ENCODE measurements around the gene SNX20.

The SNX20 gene

DNA sequence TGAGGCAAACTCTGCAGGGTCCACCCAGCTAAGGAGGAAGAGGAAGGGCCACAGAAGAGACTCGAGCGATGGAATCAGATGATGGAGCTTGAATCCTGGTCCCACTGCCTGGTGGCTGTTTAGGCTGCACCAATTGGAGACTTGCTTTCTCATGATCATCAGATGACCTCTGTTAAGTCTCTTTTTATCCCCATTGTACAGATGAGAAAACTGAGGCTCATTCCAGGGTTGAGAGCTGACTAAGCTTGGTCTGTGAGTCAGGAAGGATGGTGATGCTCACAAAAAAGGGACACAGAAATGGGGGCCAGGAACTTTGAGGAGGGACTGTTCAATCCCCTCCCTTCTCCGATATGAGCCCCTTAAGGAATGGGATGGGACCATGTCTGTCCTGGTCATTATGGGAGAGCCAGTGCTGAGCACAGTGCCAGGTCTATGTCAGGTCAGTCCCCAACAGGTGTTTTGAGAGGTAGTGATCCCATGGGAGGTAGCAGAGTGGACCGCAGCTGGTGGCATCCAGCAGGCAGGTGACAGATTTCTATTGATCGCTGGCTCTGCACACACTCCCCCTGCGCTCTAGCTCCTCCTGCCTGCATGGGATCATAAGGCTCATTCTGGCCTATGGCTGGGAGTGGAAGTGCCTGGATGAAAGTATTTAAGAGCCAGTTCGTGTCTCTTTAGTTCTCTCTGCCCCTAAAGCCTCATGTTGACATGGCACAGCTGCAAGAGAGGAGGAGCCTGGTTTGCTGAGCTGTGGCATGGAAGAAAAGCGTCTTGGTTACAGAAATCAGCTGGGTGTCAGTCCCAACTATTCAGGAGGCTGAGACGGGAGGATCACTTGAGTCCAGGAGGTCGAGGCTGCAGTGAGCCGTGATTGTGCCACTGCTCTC lies 27.2 kb downstream of the SNX20 start:
- peak; percentile 7 for DNase-seq

- no peak for DNase-seq
Measured at GRCh38 chr16:50652836-50653425, 28.2 kb downstream of the SNX20 start.

- DNase-seq: no peak
Measured at GRCh38 chr16:50651835-50652438, 29.2 kb downstream of the SNX20 start.

GRCh38 chr16:50646345-50646744 lies 34.8 kb downstream of the SNX20 start:
- no peak for DNase-seq

- DNase-seq: no peak
Measured at GRCh38 chr16:50645563-50646220, 35.4 kb downstream of the SNX20 start.

- peak; percentile 23 for DNase-seq
Measured at GRCh38 chr16:50644729-50645128, 36.4 kb downstream of the SNX20 start.

- DNase-seq: no peak
Measured at GRCh38 chr16:50644245-50644644, 36.9 kb downstream of the SNX20 start.

DNA sequence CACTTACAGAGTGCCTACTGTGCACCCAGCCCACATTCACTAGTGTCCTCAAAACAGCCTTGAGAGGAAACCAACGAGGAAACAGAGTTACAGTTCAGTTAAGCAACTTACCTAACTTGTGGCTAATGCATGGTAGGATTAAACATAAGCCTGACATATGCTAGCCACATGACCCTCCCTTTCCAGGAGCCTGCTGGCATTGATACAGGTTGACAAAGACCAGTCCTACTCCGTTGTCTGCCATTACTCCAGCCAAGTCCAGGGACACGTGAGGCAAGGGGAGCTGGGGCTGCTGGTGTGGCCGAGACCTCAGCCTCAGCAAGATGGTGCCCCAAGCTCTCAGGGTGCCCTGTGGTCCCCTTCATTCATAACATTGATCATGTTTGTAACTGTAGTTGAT lies 37.9 kb downstream of the SNX20 start:
- no peak for DNase-seq

GRCh38 chr16:50642349-50642748 lies 38.8 kb downstream of the SNX20 start:
- DNase-seq: no peak

GRCh38 chr16:50641818-50642187 lies 39.3 kb downstream of the SNX20 start:
- no peak for DNase-seq

- no peak for DNase-seq
Measured at GRCh38 chr16:50640919-50641817, 39.9 kb downstream of the SNX20 start.

- DNase-seq: no peak
Measured at GRCh38 chr16:50640391-50640790, 40.7 kb downstream of the SNX20 start.

GRCh38 chr16:50638816-50639670 lies 42.1 kb downstream of the SNX20 start:
- DNase-seq: no peak

GRCh38 chr16:50637716-50638602 lies 43.2 kb downstream of the SNX20 start:
- DNase-seq: no peak

DNA sequence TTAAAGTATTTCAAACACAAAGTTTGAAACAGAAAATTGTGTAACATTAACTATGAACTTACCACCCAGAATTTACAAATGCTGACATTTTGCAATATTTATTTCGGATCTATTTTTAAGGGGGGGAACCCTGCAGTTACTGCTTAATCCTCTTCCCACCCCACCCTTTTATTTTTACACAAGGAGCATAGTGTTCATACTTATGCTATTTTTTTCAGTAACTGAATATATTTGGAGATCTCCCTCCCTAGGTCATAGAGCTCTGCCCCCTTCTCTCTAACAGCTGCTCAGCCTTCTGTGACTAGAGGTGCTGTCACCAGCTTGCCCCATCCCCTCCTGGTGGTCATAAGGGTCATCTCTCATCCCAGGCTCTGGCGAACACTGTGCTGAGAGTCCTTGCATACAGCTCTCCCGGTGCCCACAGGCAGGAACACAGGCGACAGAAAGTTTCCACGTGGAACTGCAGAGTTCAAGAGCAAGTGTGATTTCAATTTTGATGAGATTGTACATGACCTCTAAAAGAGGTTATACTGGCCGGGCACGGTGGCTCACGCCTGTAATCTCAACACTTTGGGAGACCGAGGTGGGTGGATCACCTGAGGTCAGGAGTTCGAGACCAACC lies 44.2 kb downstream of the SNX20 start:
- no peak for DNase-seq

DNA sequence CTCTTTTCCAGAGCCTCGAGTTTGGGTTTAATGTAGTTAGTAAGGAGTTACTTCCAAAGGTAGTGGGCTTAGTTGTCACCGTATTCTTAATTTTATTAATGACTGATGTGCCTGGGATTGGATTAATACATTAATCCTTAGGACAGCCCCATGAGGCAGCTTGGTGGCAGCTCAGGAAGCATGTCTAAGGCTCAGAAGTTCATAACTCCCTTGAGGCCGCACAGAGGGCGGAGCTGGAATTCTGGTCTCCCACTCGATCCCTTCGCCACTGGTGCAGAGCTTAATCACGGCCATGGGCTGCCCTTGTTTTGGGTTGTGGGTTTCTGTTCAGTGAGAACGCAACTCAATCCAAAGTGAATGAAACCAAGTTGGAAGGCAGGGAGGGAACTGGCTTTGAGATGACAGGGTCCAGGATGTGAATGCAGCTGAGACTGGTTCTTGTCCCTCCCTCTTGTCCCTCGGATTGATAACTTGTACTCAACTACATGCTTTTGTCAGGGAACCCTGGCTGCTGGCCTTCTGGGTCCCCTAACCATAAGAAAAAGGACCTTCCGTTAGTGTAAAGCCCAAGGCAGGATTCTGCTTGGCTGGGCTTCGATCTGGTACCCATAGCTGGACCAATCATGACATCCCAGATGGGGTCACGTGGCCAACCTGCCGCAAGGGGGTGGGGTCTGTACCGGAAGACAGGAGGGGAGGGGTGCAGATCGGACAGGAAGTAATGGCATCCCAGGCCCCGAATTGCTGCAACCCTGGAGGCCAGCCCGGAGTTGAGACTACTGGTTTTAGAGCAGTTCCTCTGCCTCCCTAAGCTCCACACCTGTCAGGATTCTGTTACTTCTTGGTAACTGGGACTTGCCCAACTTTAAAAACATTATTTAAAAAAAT lies 45.4 kb downstream of the SNX20 start:
- DNase-seq: peak; percentile 0

GRCh38 chr16:50634947-50635346 lies 46.2 kb downstream of the SNX20 start:
- DNase-seq: peak; percentile 9

GRCh38 chr16:50634090-50634489 lies 47.0 kb downstream of the SNX20 start:
- DNase-seq: no peak

All from NCI-H69 (cell line).